ENCODE results near the gene ZNF611. TPM values are rescaled to one million over a fixed set of nuclear protein-coding genes. Genes with fewer than 3 reads are reported as not detected.
"Not testable (repeated sequence)": the region's sequence is repeated elsewhere in the genome, so short reads cannot be mapped to it uniquely, and the experiment has no call there.

Gene ZNF611
- total RNA-seq, 2 experiments from 2014 or later: 10.6 to 23.8 TPM

GRCh38 chr19:52713051-52713450, 21.8 kb downstream of the ZNF611 start:
- CTCF ChIA-PET (ENCODE audit: unreplicated experiment); H3K27ac ChIP-seq (ENCODE audit: low read depth, low read length, poor library complexity, severe bottlenecking); BruUV-seq (replicated peaks); H3K9me3 ChIP-seq (ENCODE audit: low read length); H3K4me1 ChIP-seq (ENCODE audit: insufficient read depth, low read length, poor library complexity, severe bottlenecking); POLR2A ChIA-PET; H4K20me1 ChIP-seq (ENCODE audit: insufficient read depth, low read length); DNase-seq (ENCODE audit: low spot score); intact Hi-C loops (cut with micrococcal nuclease; ENCODE audit: unreplicated experiment); H2AFZ ChIP-seq (ENCODE audit: low read length); H3K4me3 ChIP-seq (ENCODE audit: low read depth, low read length, poor library complexity, severe bottlenecking); H3K4me2 ChIP-seq (ENCODE audit: low read length); H3K9me2 ChIP-seq (ENCODE audit: insufficient read depth, low read length); H3K79me2 ChIP-seq (ENCODE audit: insufficient read depth, low read depth, low read length): not testable (repeated sequence)
- H3K36me3 ChIP-seq (ENCODE audit: insufficient read depth, low read length): peaks cover 66% of the 10 kb centered on the region

- H3K9me2 ChIP-seq (ENCODE audit: insufficient read depth, low read length); H3K4me3 ChIP-seq (ENCODE audit: low read depth, low read length, poor library complexity, severe bottlenecking); intact Hi-C loops (cut with micrococcal nuclease; ENCODE audit: unreplicated experiment); H4K20me1 ChIP-seq (ENCODE audit: insufficient read depth, low read length); H3K27ac ChIP-seq (ENCODE audit: low read depth, low read length, poor library complexity, severe bottlenecking); DNase-seq (ENCODE audit: low spot score); H3K4me2 ChIP-seq (ENCODE audit: low read length); BruUV-seq (replicated peaks); CTCF ChIA-PET (ENCODE audit: unreplicated experiment); H3K79me2 ChIP-seq (ENCODE audit: insufficient read depth, low read depth, low read length); H2AFZ ChIP-seq (ENCODE audit: low read length); H3K9me3 ChIP-seq (ENCODE audit: low read length); H3K4me1 ChIP-seq (ENCODE audit: insufficient read depth, low read length, poor library complexity, severe bottlenecking); POLR2A ChIA-PET: not testable (repeated sequence)
- peaks cover 74% of the 10 kb centered on the region for H3K36me3 ChIP-seq (ENCODE audit: insufficient read depth, low read length)
Observed at GRCh38 chr19:52711661-52712060, 23.2 kb downstream of the ZNF611 start.

GRCh38 chr19:52710538-52710937, 24.3 kb downstream of the ZNF611 start:
- no peak overlapping the region for H3K27ac ChIP-seq (ENCODE audit: low read depth, low read length, poor library complexity, severe bottlenecking)
- no peak overlapping the region for H3K4me2 ChIP-seq (ENCODE audit: low read length)
- intact Hi-C loops (cut with micrococcal nuclease; ENCODE audit: unreplicated experiment): no loop called here
- TF ChIP-seq EZH2phosphoT487 (IDR thresholded peaks at IDR 0.05; ENCODE audit: borderline replicate concordance, low read depth, low read length) (no peak), CTCF (conservative IDR thresholded peaks at IDR 0.05; ENCODE audit: low read length) (no peak)
- H3K9me3 ChIP-seq (ENCODE audit: low read length): peaks cover 8% of the 10 kb centered on the region; the same call in 1 of the 2 replicates
- no peak overlapping the region for H3K4me3 ChIP-seq (ENCODE audit: low read depth, low read length, poor library complexity, severe bottlenecking)
- H3K79me2 ChIP-seq (ENCODE audit: insufficient read depth, low read depth, low read length): no peaks in the 10 kb centered on the region
- DNase-seq (ENCODE audit: low spot score): no peak
- peaks cover 86% of the 10 kb centered on the region for H3K36me3 ChIP-seq (ENCODE audit: insufficient read depth, low read length)
- ChIA-PET CTCF (ENCODE audit: unreplicated experiment) (no interaction called here), POLR2A (no interaction called here)
- H3K4me1 ChIP-seq (ENCODE audit: insufficient read depth, low read length, poor library complexity, severe bottlenecking): no peaks in the 10 kb centered on the region
- no peaks in the 10 kb centered on the region for H3K9me2 ChIP-seq (ENCODE audit: insufficient read depth, low read length)
- BruUV-seq (replicated peaks): no TSS peak
- H4K20me1 ChIP-seq (ENCODE audit: insufficient read depth, low read length): no peaks in the 10 kb centered on the region
- no peak overlapping the region for H2AFZ ChIP-seq (ENCODE audit: low read length)

GRCh38 chr19:52705615-52706014, 29.2 kb downstream of the ZNF611 start:
- H2AFZ ChIP-seq (ENCODE audit: low read length); H3K27ac ChIP-seq (ENCODE audit: low read depth, low read length, poor library complexity, severe bottlenecking); intact Hi-C loops (cut with micrococcal nuclease; ENCODE audit: unreplicated experiment); DNase-seq (ENCODE audit: low spot score); H3K4me1 ChIP-seq (ENCODE audit: insufficient read depth, low read length, poor library complexity, severe bottlenecking); CTCF ChIA-PET (ENCODE audit: unreplicated experiment); H4K20me1 ChIP-seq (ENCODE audit: insufficient read depth, low read length); H3K9me2 ChIP-seq (ENCODE audit: insufficient read depth, low read length); H3K79me2 ChIP-seq (ENCODE audit: insufficient read depth, low read depth, low read length); H3K4me2 ChIP-seq (ENCODE audit: low read length); H3K4me3 ChIP-seq (ENCODE audit: low read depth, low read length, poor library complexity, severe bottlenecking); BruUV-seq (replicated peaks); POLR2A ChIA-PET: not testable (repeated sequence)
- Histone ChIP-seq H3K9me3 (ENCODE audit: low read length) (peaks cover 13% of the 10 kb centered on the region; the same call in 1 of the 2 replicates), H3K36me3 (ENCODE audit: insufficient read depth, low read length) (peaks cover 66% of the 10 kb centered on the region)
